PC-3 (cell line): ENCODE measurements around the gene LMOD3. TPM values are rescaled to one million over a fixed set of nuclear protein-coding genes. Genes with fewer than 3 reads are reported as not detected.

Source experiments
- ATAC-seq: fragments of 200-7000 bp; cut with Tn5 transposase; 2 replicates; pipeline ENCODE4 v1.9.1; 2020; ENCODE audit warnings: mild to moderate bottlenecking, moderate library complexity
- BruUV-seq: library from RNA; stranded (reverse); fragments of 400-500 nt; replicated peaks from 2 replicates; lab custom pipeline; 2021; lab: Mats Ljungman, UMichigan
- CTCF ChIA-PET: fragments of 300-600 bp; sonication (Branson Sonifier 250); formaldehyde crosslinking; loops from one replicate; lab custom pipeline; 2022; ENCODE audit warnings: antibody characterized with exemption; lab: Charles Lee
- POLR2A ChIA-PET: fragments of 300-600 bp; sonication (Branson Sonifier 250); formaldehyde crosslinking; loops from one replicate; lab custom pipeline; 2022; ENCODE audit warnings: antibody characterized with exemption; ENCODE audit not compliant: unreplicated experiment; lab: Charles Lee
- DNase-seq: peaks from one replicate; pipeline ENCODE4 v3.0.0-alpha.2; 2015
- H2AFZ ChIP-seq: fragments of 300-600 bp; sonication (generic); 2 replicates; pipeline ENCODE4 v1.6.0; 2016; ENCODE audit warnings: antibody characterized with exemption, low read length
- H3F3A ChIP-seq: fragments of 300-600 bp; sonication (generic); one replicate; pipeline ENCODE4 v1.6.0; 2017; ENCODE audit warnings: antibody characterized with exemption, low read length, control low read depth, mild to moderate bottlenecking; ENCODE audit not compliant: unreplicated experiment
- H3K27ac ChIP-seq: fragments of 300-600 bp; sonication (generic); 2 replicates; pipeline ENCODE4 v1.5.1; 2016; ENCODE audit warnings: mild to moderate bottlenecking, low read length
- H3K27me3 ChIP-seq: fragments of 300-600 bp; sonication (generic); 2 replicates; pipeline ENCODE4 v1.6.1; 2016; ENCODE audit warnings: low read length, mixed read lengths
- H3K36me3 ChIP-seq: fragments of 300-600 bp; sonication (generic); 2 replicates; pipeline ENCODE4 v1.6.1; 2016; ENCODE audit warnings: low read depth, mixed run types, low read length, mixed read lengths
- H3K4me1 ChIP-seq: fragments of 300-600 bp; sonication (generic); 2 replicates; pipeline ENCODE4 v1.5.1; 2016; ENCODE audit warnings: low read length; ENCODE audit not compliant: insufficient read depth
- H3K4me2 ChIP-seq: fragments of 300-600 bp; sonication (generic); 2 replicates; pipeline ENCODE4 v1.6.0; 2016; ENCODE audit warnings: low read length
- H3K4me3 ChIP-seq: fragments of 300-600 bp; sonication (generic); 2 replicates; pipeline ENCODE4 v1.5.1; 2016; ENCODE audit warnings: mild to moderate bottlenecking, low read length, mixed read lengths
- H3K79me2 ChIP-seq: fragments of 300-600 bp; sonication (generic); 2 replicates; pipeline ENCODE4 v1.6.1; 2017; ENCODE audit warnings: low read length, mixed read lengths
- H3K9ac ChIP-seq: fragments of 300-600 bp; sonication (generic); 2 replicates; pipeline ENCODE4 v1.6.0; 2016; ENCODE audit warnings: mild to moderate bottlenecking, low read length
- H3K9me2 ChIP-seq: fragments of 300-600 bp; sonication (generic); replicated peaks from 2 replicates; pipeline ENCODE4 v1.6.1; 2016; ENCODE audit warnings: mixed run types, low read length, mixed read lengths
- H3K9me3 ChIP-seq: fragments of 300-600 bp; sonication (generic); 2 replicates; pipeline ENCODE4 v1.6.1; 2016; ENCODE audit warnings: low read length, mixed read lengths
- H4K20me1 ChIP-seq: fragments of 300-600 bp; sonication (generic); 2 replicates; pipeline ENCODE4 v1.6.1; 2016; ENCODE audit warnings: low read length, mixed read lengths
- EZH2 ChIP-seq: fragments of 300-600 bp; sonication (generic); IDR thresholded peaks from one replicate; pipeline ENCODE4 v1.6.1; 2017; ENCODE audit warnings: antibody characterized with exemption, mild to moderate bottlenecking, low read length; ENCODE audit not compliant: unreplicated experiment
- EZH2phosphoT487 ChIP-seq: fragments of 300-600 bp; sonication (generic); IDR thresholded peaks from 2 replicates; pipeline ENCODE4 v1.6.1; 2018; ENCODE audit warnings: mild to moderate bottlenecking, antibody characterized with exemption, low read length, borderline replicate concordance
- intact Hi-C: fragments of 100-400 bp; cut with micrococcal nuclease; formaldehyde crosslinking; loops from 2 replicates; pipeline ENCODE4 v1.9.0; 2023
- total RNA-seq: library from RNA; depleted of rRNA; stranded (reverse); fragments of >200 nt; gene quantifications from 2 replicates; pipeline ENCODE4 v1.2.3, GENCODE V29; 2014
- TF ChIP-seq, protein P1 (sequence below): fragments of 300-600 bp; sonication (generic); conservative IDR thresholded peaks from 2 replicates; pipeline ENCODE4 v1.5.1; 2017; ENCODE audit warnings: antibody characterized with exemption, low read depth, mild to moderate bottlenecking, low read length

The LMOD3 gene
- total RNA-seq, 1 experiment from 2014 or later: not detected

DNA sequence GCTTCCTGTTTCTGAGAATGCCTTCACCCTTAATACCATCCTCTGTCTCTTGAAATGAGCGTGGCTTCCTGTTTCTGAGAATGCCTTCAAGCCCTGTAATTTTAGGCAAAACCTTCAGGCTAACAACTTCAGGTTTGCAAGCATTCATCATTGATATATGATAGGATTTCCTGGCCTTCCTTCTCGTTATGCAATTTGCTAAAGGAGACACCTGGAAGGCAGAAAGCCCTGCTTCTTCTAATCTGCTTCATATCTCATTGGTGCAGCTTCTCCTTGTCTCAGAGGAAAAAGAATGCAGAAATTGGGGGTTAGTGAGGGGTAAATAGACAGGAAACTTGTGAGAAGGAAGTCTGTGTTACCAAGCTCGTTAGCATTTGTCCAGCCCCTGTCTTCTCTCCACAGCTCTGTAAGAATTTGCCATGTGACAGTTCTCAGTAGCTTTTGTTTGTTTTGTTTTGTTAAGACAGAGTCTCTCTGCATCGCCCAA, 30.3 kb downstream of the LMOD3 start:
- H3K36me3 ChIP-seq: no peaks in the 10 kb centered on the region
- peaks cover 26% of the 10 kb centered on the region for H3K4me1 ChIP-seq
- H3K9me2 ChIP-seq: no peaks in the 10 kb centered on the region
- TF ChIP-seq EZH2 (no peak), EZH2phosphoT487 (no peak)
- TF ChIP-seq, protein P1, sequence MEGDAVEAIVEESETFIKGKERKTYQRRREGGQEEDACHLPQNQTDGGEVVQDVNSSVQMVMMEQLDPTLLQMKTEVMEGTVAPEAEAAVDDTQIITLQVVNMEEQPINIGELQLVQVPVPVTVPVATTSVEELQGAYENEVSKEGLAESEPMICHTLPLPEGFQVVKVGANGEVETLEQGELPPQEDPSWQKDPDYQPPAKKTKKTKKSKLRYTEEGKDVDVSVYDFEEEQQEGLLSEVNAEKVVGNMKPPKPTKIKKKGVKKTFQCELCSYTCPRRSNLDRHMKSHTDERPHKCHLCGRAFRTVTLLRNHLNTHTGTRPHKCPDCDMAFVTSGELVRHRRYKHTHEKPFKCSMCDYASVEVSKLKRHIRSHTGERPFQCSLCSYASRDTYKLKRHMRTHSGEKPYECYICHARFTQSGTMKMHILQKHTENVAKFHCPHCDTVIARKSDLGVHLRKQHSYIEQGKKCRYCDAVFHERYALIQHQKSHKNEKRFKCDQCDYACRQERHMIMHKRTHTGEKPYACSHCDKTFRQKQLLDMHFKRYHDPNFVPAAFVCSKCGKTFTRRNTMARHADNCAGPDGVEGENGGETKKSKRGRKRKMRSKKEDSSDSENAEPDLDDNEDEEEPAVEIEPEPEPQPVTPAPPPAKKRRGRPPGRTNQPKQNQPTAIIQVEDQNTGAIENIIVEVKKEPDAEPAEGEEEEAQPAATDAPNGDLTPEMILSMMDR: no peak
- ATAC-seq (no peak), DNase-seq (no peak)
- ChIA-PET CTCF (no interaction called here), POLR2A (no interaction called here)
- no peak overlapping the region for H3K4me3 ChIP-seq
- H3F3A ChIP-seq: no peaks in the 10 kb centered on the region
- no TSS peak for BruUV-seq
- no peaks in the 10 kb centered on the region for H3K9me3 ChIP-seq
- no peak overlapping the region for H3K9ac ChIP-seq
- H3K27me3 ChIP-seq: no peaks in the 10 kb centered on the region
- H3K27ac ChIP-seq: no peak overlapping the region
- no peak overlapping the region for H2AFZ ChIP-seq
- intact Hi-C loops: no loop called here
- H3K79me2 ChIP-seq: peaks cover 37% of the 10 kb centered on the region
- H4K20me1 ChIP-seq: no peaks in the 10 kb centered on the region
- no peak overlapping the region for H3K4me2 ChIP-seq

DNA sequence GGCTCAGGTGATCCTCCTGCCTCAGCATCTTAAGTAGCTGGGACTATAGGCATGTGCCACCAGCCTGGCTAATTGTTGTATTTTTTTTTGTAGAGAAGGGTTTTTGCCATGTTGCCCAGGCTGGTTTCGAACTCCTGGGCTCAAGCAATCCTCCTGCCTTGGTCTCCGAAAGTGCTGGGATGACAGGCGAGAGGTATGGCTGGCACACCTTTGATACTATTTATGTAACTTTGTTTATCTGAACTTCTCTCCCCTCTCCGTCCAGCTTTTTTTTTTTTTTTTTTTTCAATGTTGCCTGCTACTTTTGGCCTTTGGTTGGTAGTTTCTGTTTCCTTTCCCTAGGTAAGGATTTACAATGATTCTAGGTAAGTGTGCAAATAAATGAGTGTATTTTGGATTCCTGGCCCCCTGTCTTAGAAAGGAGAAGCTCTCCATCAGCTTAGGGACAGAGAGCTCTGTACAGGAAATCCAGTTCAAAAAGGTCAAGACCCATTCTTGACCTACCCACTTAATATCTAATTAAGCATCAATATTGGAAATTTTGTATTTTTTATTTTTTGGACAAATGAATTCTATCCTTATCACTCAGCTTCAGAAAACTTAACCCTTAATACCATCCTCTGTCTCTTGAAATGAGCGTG, 30.9 kb downstream of the LMOD3 start:
- ATAC-seq (no peak), DNase-seq (no peak)
- Histone ChIP-seq H3K27me3 (no peaks in the 10 kb centered on the region), H2AFZ (no peak overlapping the region), H3K4me3 (no peak overlapping the region), H3K36me3 (no peaks in the 10 kb centered on the region), H3K4me1 (peaks cover 27% of the 10 kb centered on the region), H3K9me2 (no peaks in the 10 kb centered on the region), H3K27ac (no peak overlapping the region), H4K20me1 (no peaks in the 10 kb centered on the region), H3K79me2 (peaks cover 39% of the 10 kb centered on the region), H3K9ac (no peak overlapping the region), H3K4me2 (no peak overlapping the region), H3K9me3 (no peaks in the 10 kb centered on the region), H3F3A (no peaks in the 10 kb centered on the region)
- intact Hi-C loops: no loop called here
- no TSS peak for BruUV-seq
- no peak for TF ChIP-seq EZH2phosphoT487
- no peak for TF ChIP-seq EZH2
- TF ChIP-seq, protein P1: no peak
- ChIA-PET CTCF (no interaction called here), POLR2A (no interaction called here)

DNA sequence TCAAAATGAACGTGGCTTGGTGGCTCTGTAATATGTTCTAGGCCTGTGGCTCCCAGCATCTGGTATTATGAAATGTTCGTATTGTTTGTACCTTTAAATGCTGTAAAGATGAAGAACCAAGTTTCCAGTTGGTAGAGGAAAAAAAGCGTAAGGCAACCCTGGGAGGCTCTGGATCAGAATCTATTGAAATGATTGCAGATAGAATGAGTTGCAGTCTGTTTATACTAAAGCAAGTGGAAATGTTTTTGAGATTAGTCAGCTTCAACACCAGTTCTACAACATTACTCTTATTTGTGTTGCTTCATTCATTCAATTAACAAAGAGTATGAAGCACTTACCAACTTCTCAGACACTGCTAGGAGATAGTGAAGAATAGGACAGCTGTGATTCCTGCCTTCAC, 32.4 kb downstream of the LMOD3 start:
- CTCF ChIA-PET: no interaction called here
- peak overlapping the region; percentile 73 for H3K4me2 ChIP-seq
- no peaks in the 10 kb centered on the region for H3K9me3 ChIP-seq
- no peak overlapping the region for H3K4me3 ChIP-seq
- H3K9ac ChIP-seq: no peak overlapping the region
- no peaks in the 10 kb centered on the region for H3K36me3 ChIP-seq
- DNase-seq: peak; percentile 54
- no peaks in the 10 kb centered on the region for H3F3A ChIP-seq
- TF ChIP-seq, protein P1: no peak
- no peak for TF ChIP-seq EZH2
- no peak for TF ChIP-seq EZH2phosphoT487
- no peaks in the 10 kb centered on the region for H4K20me1 ChIP-seq
- POLR2A ChIA-PET: no interaction called here
- no TSS peak for BruUV-seq
- H3K9me2 ChIP-seq: no peaks in the 10 kb centered on the region
- no peak overlapping the region for H2AFZ ChIP-seq
- peaks cover 49% of the 10 kb centered on the region for H3K79me2 ChIP-seq
- H3K27me3 ChIP-seq: no peaks in the 10 kb centered on the region
- H3K27ac ChIP-seq: no peak overlapping the region; the same call in 1 of the 2 replicates
- H3K4me1 ChIP-seq: peaks cover 31% of the 10 kb centered on the region
- intact Hi-C loops: no loop called here
- peak; percentile 9; the same call in 1 of the 2 replicates for ATAC-seq
